K562 (cell line): Measurements from ENCODE around the gene PDGFA. TPM values are rescaled to one million over a fixed set of nuclear protein-coding genes. Genes with fewer than 3 reads are reported as not detected.

Source experiments
- BRCA1 ChIP-seq, 2 experiments: fragments of 450-650 bp in 1 of 2; sonication (generic) in 1 of 2; formaldehyde crosslinking in 1 of 2; IDR thresholded peaks; 2 replicates each; pipeline versions ENCODE4 v1.5.0 to v1.6.1; 2017 to 2020; ENCODE audit warnings: mild to moderate bottlenecking in 1 of 2, missing genetic modification reagents in 1 of 2
- FOXA3 ChIP-seq, 2 experiments: fragments of 450-650 bp in 1 of 2; sonication (generic) in 1 of 2; formaldehyde crosslinking; IDR thresholded peaks in 1 of 2; conservative IDR thresholded peaks in 1 of 2; 2 replicates each; pipeline versions ENCODE4 v1.4.0 to v1.8.0; 2020 to 2022; ENCODE audit warnings: mild to moderate bottlenecking in 2 of 2, missing genetic modification reagents in 1 of 2
- FOXK1 ChIP-seq: sonication (generic); formaldehyde crosslinking; IDR thresholded peaks from 2 replicates; pipeline ENCODE4 v1.8.0; 2022; ENCODE audit warnings: missing genetic modification reagents, mild to moderate bottlenecking, borderline replicate concordance
- HDGF ChIP-seq: fragments of 450-650 bp; IDR thresholded peaks from 2 replicates; pipeline ENCODE4 v1.6.1; 2016
- SIX5 ChIP-seq, 2 experiments: IDR thresholded peaks; 2 replicates each; pipeline ENCODE4 v1.6.1; 2011; ENCODE audit warnings: low read length in 2 of 2, borderline replicate concordance in 1 of 2, low read depth in 1 of 2, mild to moderate bottlenecking in 1 of 2, moderate library complexity in 1 of 2; ENCODE audit not compliant: insufficient read depth in 1 of 2
- polyA plus RNA-seq, 8 experiments: library from polyadenylated mRNA; depleted of rRNA in 4 of 8; stranded (reverse) in 5 of 8; unstranded in 3 of 8; fragments of >200 nt; fragmentation: Nextera tagmentation in 2 of 8; fragmentation: Illumina TruSeq in 1 of 8; extraction: Ambion mirVana in 2 of 8; extraction: Trizol in 1 of 8; gene quantifications; 2 replicates each; pipeline versions ENCODE4 v1.2.1 to v1.2.3, GENCODE V29; 2011 to 2014; ENCODE audit warnings: inconsistent platforms in 1 of 8, missing spikeins in 1 of 8
- total RNA-seq, 7 experiments: library from RNA; depleted of rRNA in 6 of 7; stranded (reverse); fragments of >200 nt in 6 of 7; fragmentation: Illumina TruSeq in 2 of 7; extraction: Trizol in 2 of 7; gene quantifications; 2 replicates each; pipeline versions ENCODE4 v1.2.1 to v1.2.3, GENCODE V29; 2011 to 2021; ENCODE audit warnings: low replicate concordance in 1 of 7
- TF ChIP-seq, protein P1 (sequence below): sonication (generic); formaldehyde crosslinking; IDR thresholded peaks from 2 replicates; pipeline ENCODE4 v1.8.0; 2022; ENCODE audit warnings: mild to moderate bottlenecking, missing genetic modification reagents, borderline replicate concordance
- TF ChIP-seq, protein P2 (sequence below): fragments of 250-450 bp; sonication (Bioruptor Pico); IDR thresholded peaks from 2 replicates; pipeline ENCODE4 v1.5.0; 2020; ENCODE audit warnings: mild to moderate bottlenecking, borderline replicate concordance
- TF ChIP-seq, protein P3 (sequence below), 2 experiments: fragments of 200-800 bp in 1 of 2; sonication (Bioruptor generic) in 1 of 2; sonication (generic) in 1 of 2; formaldehyde crosslinking in 1 of 2; IDR thresholded peaks in 1 of 2; conservative IDR thresholded peaks in 1 of 2; 2 replicates each; pipeline versions ENCODE4 v1.5.0 to v1.6.1; 2016 to 2020; ENCODE audit warnings: missing compliant biosample characterization in 1 of 2, missing genetic modification characterization in 1 of 2, missing genetic modification reagents in 1 of 2

Gene PDGFA
- total and polyA plus RNA-seq, 9 of the 15 experiments (the other 6 are each of a cell fraction or from before 2014, with no cell fraction given) = 2.5 to 10.2 (median 4.6) TPM

DNA sequence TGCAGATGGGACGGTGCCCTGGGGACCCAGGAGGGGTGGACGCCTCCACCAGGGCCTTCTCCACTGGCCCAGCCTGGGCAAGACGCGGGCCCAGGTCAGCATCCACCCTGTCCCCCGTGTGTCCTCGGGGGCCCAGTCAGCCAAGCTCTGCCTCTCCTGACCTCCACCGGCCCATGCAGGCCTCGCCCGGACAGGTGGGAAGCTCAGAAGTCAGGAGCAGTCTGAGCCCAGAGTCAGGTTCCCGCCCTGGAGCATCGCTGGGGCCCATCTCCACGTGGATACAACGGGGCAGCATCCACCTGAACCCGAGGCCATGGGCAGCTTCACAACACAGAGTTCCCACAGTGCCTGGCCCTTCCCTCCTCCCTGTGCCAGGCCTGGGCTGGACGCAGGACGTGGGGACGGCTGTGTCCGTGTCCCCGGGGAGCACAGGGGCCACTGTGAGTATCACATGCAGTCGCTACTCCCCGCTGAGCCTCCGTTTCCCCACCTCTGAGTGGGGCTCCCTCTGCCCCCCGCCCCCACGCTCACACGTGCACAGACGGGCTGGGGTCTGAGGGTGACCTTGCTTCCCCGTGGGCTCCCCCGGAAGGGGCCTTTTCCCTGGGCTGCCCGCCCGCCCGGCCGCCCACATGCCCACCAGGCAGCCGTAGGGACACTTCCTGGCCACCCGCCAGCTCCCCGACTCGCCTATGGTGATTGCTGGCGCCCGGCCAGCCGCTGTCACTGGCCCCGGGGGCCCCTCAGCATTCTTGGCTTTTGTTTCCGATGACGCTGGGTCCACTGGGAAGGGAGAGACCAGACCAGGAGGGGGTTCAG lies 64.3 kb downstream of the PDGFA start (continued):
- TF ChIP-seq, protein P1, sequence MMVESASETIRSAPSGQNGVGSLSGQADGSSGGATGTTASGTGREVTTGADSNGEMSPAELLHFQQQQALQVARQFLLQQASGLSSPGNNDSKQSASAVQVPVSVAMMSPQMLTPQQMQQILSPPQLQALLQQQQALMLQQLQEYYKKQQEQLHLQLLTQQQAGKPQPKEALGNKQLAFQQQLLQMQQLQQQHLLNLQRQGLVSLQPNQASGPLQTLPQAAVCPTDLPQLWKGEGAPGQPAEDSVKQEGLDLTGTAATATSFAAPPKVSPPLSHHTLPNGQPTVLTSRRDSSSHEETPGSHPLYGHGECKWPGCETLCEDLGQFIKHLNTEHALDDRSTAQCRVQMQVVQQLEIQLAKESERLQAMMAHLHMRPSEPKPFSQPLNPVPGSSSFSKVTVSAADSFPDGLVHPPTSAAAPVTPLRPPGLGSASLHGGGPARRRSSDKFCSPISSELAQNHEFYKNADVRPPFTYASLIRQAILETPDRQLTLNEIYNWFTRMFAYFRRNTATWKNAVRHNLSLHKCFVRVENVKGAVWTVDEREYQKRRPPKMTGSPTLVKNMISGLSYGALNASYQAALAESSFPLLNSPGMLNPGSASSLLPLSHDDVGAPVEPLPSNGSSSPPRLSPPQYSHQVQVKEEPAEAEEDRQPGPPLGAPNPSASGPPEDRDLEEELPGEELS (CRISPR knock-in tag) = no peak
- no peak for TF ChIP-seq HDGF
- no peak for TF ChIP-seq BRCA1 (IDR thresholded peaks at IDR 0.05)
- no peak for TF ChIP-seq BRCA1 (CRISPR knock-in tag; IDR thresholded peaks at IDR 0.05)
- TF ChIP-seq, protein P2, sequence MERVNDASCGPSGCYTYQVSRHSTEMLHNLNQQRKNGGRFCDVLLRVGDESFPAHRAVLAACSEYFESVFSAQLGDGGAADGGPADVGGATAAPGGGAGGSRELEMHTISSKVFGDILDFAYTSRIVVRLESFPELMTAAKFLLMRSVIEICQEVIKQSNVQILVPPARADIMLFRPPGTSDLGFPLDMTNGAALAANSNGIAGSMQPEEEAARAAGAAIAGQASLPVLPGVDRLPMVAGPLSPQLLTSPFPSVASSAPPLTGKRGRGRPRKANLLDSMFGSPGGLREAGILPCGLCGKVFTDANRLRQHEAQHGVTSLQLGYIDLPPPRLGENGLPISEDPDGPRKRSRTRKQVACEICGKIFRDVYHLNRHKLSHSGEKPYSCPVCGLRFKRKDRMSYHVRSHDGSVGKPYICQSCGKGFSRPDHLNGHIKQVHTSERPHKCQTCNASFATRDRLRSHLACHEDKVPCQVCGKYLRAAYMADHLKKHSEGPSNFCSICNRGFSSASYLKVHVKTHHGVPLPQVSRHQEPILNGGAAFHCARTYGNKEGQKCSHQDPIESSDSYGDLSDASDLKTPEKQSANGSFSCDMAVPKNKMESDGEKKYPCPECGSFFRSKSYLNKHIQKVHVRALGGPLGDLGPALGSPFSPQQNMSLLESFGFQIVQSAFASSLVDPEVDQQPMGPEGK (CRISPR knock-in tag) = no peak
- no peak for TF ChIP-seq FOXK1 (CRISPR knock-in tag)
- 0 out of 4 replicates have a peak, but pooled peaks of 1 of the 2 experiments have one; percentile 20 for TF ChIP-seq FOXA3 (CRISPR knock-in tag; conservative IDR thresholded peaks at IDR 0.05 in 1 of 2, IDR thresholded peaks at IDR 0.05 in 1 of 2)
- no peak for TF ChIP-seq SIX5 (IDR thresholded peaks at IDR 0.05; ENCODE audit: borderline replicate concordance in 1 of 2, insufficient read depth in 1 of 2, low read depth in 1 of 2, low read length in 2 of 2)
- TF ChIP-seq, protein P3, sequence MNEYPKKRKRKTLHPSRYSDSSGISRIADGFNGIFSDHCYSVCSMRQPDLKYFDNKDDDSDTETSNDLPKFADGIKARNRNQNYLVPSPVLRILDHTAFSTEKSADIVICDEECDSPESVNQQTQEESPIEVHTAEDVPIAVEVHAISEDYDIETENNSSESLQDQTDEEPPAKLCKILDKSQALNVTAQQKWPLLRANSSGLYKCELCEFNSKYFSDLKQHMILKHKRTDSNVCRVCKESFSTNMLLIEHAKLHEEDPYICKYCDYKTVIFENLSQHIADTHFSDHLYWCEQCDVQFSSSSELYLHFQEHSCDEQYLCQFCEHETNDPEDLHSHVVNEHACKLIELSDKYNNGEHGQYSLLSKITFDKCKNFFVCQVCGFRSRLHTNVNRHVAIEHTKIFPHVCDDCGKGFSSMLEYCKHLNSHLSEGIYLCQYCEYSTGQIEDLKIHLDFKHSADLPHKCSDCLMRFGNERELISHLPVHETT (CRISPR knock-in tag; conservative IDR thresholded peaks at IDR 0.05 in 1 of 2, IDR thresholded peaks at IDR 0.05 in 1 of 2) = no peak
